HepG2 (cell line): ENCODE results near the gene CENPK. TPM values are rescaled to one million over a fixed set of nuclear protein-coding genes. Genes with fewer than 3 reads are reported as not detected.

ENCODE experiments used
- ESRRA ChIP-seq: sonication (generic); formaldehyde crosslinking; IDR thresholded peaks from 2 replicates; pipeline ENCODE4 v1.5.1; 2020; ENCODE audit warnings: mild to moderate bottlenecking, low read depth, missing genetic modification reagents
- HBP1 ChIP-seq: IDR thresholded peaks from 2 replicates; pipeline ENCODE4 v1.6.1; 2016; ENCODE audit warnings: low read depth, control low read depth
- NAIF1 ChIP-seq: sonication (generic); formaldehyde crosslinking; IDR thresholded peaks from 2 replicates; pipeline ENCODE4 v1.5.0; 2020; ENCODE audit warnings: mild to moderate bottlenecking, missing genetic modification reagents, borderline replicate concordance
- PHF21A ChIP-seq: sonication (generic); formaldehyde crosslinking; IDR thresholded peaks from 2 replicates; pipeline ENCODE4 v1.5.0; 2020; ENCODE audit warnings: mild to moderate bottlenecking, missing genetic modification reagents
- POLR2A ChIP-seq, 2 experiments: IDR thresholded peaks; 2 replicates each; pipeline ENCODE4 v1.6.1; 2011; ENCODE audit warnings: low read depth in 2 of 2, low read length in 2 of 2, mild to moderate bottlenecking in 1 of 2, moderate library complexity in 1 of 2; ENCODE audit not compliant: insufficient read depth in 1 of 2
- SMYD3 ChIP-seq: sonication (generic); formaldehyde crosslinking; IDR thresholded peaks from 2 replicates; pipeline ENCODE4 v1.8.1; 2023; ENCODE audit warnings: mild to moderate bottlenecking, missing genetic modification reagents
- SRY ChIP-seq: sonication (generic); formaldehyde crosslinking; IDR thresholded peaks from 2 replicates; pipeline ENCODE4 v1.8.0; 2022; ENCODE audit warnings: mild to moderate bottlenecking, missing genetic modification reagents
- TARDBP ChIP-seq: sonication (generic); formaldehyde crosslinking; IDR thresholded peaks from 2 replicates; pipeline ENCODE4 v1.8.0; 2022; ENCODE audit warnings: mild to moderate bottlenecking, missing genetic modification reagents
- THAP9 ChIP-seq: sonication (generic); formaldehyde crosslinking; IDR thresholded peaks from 2 replicates; pipeline ENCODE4; 2020; ENCODE audit warnings: missing genetic modification reagents, mild to moderate bottlenecking, borderline replicate concordance
- ZBTB7A ChIP-seq: sonication (generic); formaldehyde crosslinking; IDR thresholded peaks from 2 replicates; pipeline ENCODE4 v1.8.0; 2022; ENCODE audit warnings: mild to moderate bottlenecking, missing genetic modification reagents
- ZNF510 ChIP-seq: sonication (generic); formaldehyde crosslinking; IDR thresholded peaks from 2 replicates; pipeline ENCODE4 v1.4.0; 2020; ENCODE audit warnings: low read depth, mild to moderate bottlenecking, missing genetic modification reagents
- ZNF513 ChIP-seq: sonication (generic); formaldehyde crosslinking; conservative IDR thresholded peaks from 2 replicates; pipeline ENCODE4 v1.5.0; 2020; ENCODE audit warnings: missing genetic modification reagents
- ZNF543 ChIP-seq: sonication (generic); formaldehyde crosslinking; IDR thresholded peaks from 2 replicates; pipeline ENCODE4 v1.4.0; 2020; ENCODE audit warnings: mild to moderate bottlenecking, missing genetic modification reagents
- ZNF609 ChIP-seq: sonication (generic); formaldehyde crosslinking; IDR thresholded peaks from 2 replicates; pipeline ENCODE4 v1.4.0; 2020; ENCODE audit warnings: mild to moderate bottlenecking, missing genetic modification reagents, borderline replicate concordance
- ZNF891 ChIP-seq: sonication (generic); formaldehyde crosslinking; IDR thresholded peaks from 2 replicates; pipeline ENCODE4 v1.5.0; 2020; ENCODE audit warnings: mild to moderate bottlenecking, missing genetic modification reagents
- ZUFSP ChIP-seq: sonication (generic); formaldehyde crosslinking; IDR thresholded peaks from 2 replicates; pipeline ENCODE4 v1.9.0; 2021; ENCODE audit warnings: missing genetic modification reagents, mild to moderate bottlenecking, borderline replicate concordance
- polyA plus RNA-seq, 8 experiments: library from polyadenylated mRNA; depleted of rRNA in 3 of 8; stranded (reverse) in 7 of 8; unstranded in 1 of 8; fragments of >200 nt; fragmentation: Illumina TruSeq in 4 of 8; extraction: Trizol in 4 of 8; gene quantifications; 2 replicates each; pipeline versions ENCODE4 v1.2.1 to v1.2.3, GENCODE V29; 2011 to 2016; ENCODE audit warnings: low read depth in 4 of 8, missing spikeins in 1 of 8, mixed read lengths in 1 of 8; ENCODE audit not compliant: insufficient read depth in 1 of 8
- total RNA-seq, 5 experiments: library from RNA; depleted of rRNA; stranded (reverse); fragments of >200 nt; fragmentation: Illumina TruSeq; extraction: Trizol; gene quantifications; 2 replicates each; pipeline ENCODE4 v1.2.3, GENCODE V29; 2016; ENCODE audit warnings: low read depth in 1 of 5

Gene CENPK
- total and polyA plus RNA-seq, 2 of the 13 experiments (the other 11 are each of a cell fraction or from before 2014, with no cell fraction given), result 14.3 to 54.4 TPM

- no peak for TF ChIP-seq ZNF510 (CRISPR knock-in tag)
- TF ChIP-seq SMYD3 (CRISPR knock-in tag), result no peak
- no peak for TF ChIP-seq ESRRA (CRISPR knock-in tag)
- TF ChIP-seq PHF21A, result no peak; the same call in 1 of the 2 replicates
- no peak for TF ChIP-seq SRY (CRISPR knock-in tag)
- no peak for TF ChIP-seq ZUFSP (CRISPR knock-in tag)
- peak; percentile 17; the same call in 1 of the 2 replicates for TF ChIP-seq ZNF609 (CRISPR knock-in tag)
- no peak for TF ChIP-seq POLR2A (IDR thresholded peaks at IDR 0.05; ENCODE audit: insufficient read depth in 1 of 2, low read depth in 2 of 2, low read length in 2 of 2)
- TF ChIP-seq ZNF513 (CRISPR knock-in tag), result no peak
- TF ChIP-seq TARDBP (CRISPR knock-in tag), result no peak
- TF ChIP-seq ZBTB7A, result no peak
- no peak for TF ChIP-seq THAP9 (CRISPR knock-in tag)
- TF ChIP-seq HBP1 (CRISPR knock-in tag), result no peak
- TF ChIP-seq NAIF1 (CRISPR knock-in tag), result no peak
- TF ChIP-seq ZNF543 (CRISPR knock-in tag), result 0 out of 2 replicates have a peak, but pooled peaks have one; percentile 30
- no peak for TF ChIP-seq ZNF891 (CRISPR knock-in tag)
Observed at GRCh38 chr5:65480306-65480865, 82.6 kb downstream of the CENPK start (continued).
